Activated CD8-positive, alpha-beta memory T cell treated with anti-CD3 and anti-CD28 coated beads, Interleukin-2, amount 10 ng/mL, durations not matched to agents 7 days and 5 days (primary cell): Measurements from ENCODE around the gene ZNRF2. TPM values are rescaled to one million over a fixed set of nuclear protein-coding genes. Genes with fewer than 3 reads are reported as not detected.

ENCODE experiments used
- ATAC-seq: fragments of 150-1000 bp; cut with Tn5 transposase; one replicate; pipeline ENCODE4 v1.10.0; 2021; ENCODE audit warnings: moderate library complexity
- CTCF ChIA-PET: fragments of 350-600 bp; sonication (Branson Sonifier 250); formaldehyde crosslinking; loops from one replicate; lab custom pipeline; 2021; ENCODE audit warnings: antibody characterized with exemption; lab: Charles Lee
- DNase-seq: peaks from one replicate; pipeline ENCODE4 v3.0.0-alpha.2; 2020
- H3K27ac Mint-ChIP-seq: one replicate; pipeline ENCODE4 v1.8.0; 2021; ENCODE audit warnings: mild to moderate bottlenecking, mixed read lengths
- H3K27me3 Mint-ChIP-seq: one replicate; pipeline ENCODE4 v1.8.0; 2021; ENCODE audit warnings: mixed read lengths
- H3K36me3 Mint-ChIP-seq: one replicate; pipeline ENCODE4 v1.8.0; 2021; ENCODE audit warnings: mild to moderate bottlenecking, mixed read lengths
- H3K4me1 Mint-ChIP-seq: one replicate; pipeline ENCODE4 v1.8.0; 2021; ENCODE audit warnings: mixed read lengths
- H3K4me3 Mint-ChIP-seq: one replicate; pipeline ENCODE4 v1.8.0; 2021; ENCODE audit warnings: mild to moderate bottlenecking, moderate library complexity, mixed read lengths
- H3K9me3 Mint-ChIP-seq: one replicate; pipeline ENCODE4 v1.8.0; 2022; ENCODE audit warnings: low read depth, mixed read lengths
- total RNA-seq, 2 experiments: library from RNA; stranded (reverse); gene quantifications; one replicate each; pipeline ENCODE4 v1.2.3, GENCODE V29; 2021

The ZNRF2 gene
- total RNA-seq, 2 experiments from 2014 or later, result 14.0 to 21.3 TPM

- peak; percentile 20 for ATAC-seq
- Mint-ChIP-seq H3K36me3 (peaks cover 9% of the 10 kb centered on the region), H3K27ac (peak overlapping the region; percentile 92), H3K27me3 (no peaks in the 10 kb centered on the region), H3K9me3 (no peaks in the 10 kb centered on the region), H3K4me3 (peak overlapping the region; percentile 66), H3K4me1 (peaks cover 60% of the 10 kb centered on the region)
- DNase-seq, result no peak
- CTCF ChIA-PET, result interaction anchor here (1.1 to 7.6 kb wide), 7 partner anchors 17 to 71 kb away, joined by 3 to 53 read pairs (median 9); partner anchors contain the start of gene ZNRF2
Measured at GRCh38 chr7:30347226-30348082, 63.1 kb downstream of the ZNRF2 start.

DNA sequence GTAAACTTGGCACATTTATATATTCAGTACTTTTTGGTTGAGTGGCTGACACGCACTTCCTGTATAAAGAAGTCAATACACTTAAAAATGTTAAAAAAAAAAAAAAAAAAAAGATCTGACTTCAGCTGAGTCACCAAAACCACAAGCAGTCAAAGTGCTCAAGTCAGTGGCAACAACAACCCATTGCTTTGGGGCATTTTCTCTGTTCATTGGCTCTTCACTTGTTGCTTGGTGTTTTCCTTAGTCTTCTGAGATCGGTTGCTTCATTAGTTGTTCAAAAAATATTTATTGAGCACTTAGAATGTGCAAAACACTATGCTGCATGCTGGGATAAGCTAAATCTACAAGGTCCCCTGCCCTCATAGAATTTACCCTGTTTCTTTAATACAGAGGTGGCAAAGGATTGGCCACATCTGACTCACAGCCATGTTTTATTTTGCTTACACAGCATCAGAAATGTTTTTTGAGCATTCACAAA lies 63.7 kb downstream of the ZNRF2 start:
- no peaks in the 10 kb centered on the region for H3K9me3 Mint-ChIP-seq

DNA sequence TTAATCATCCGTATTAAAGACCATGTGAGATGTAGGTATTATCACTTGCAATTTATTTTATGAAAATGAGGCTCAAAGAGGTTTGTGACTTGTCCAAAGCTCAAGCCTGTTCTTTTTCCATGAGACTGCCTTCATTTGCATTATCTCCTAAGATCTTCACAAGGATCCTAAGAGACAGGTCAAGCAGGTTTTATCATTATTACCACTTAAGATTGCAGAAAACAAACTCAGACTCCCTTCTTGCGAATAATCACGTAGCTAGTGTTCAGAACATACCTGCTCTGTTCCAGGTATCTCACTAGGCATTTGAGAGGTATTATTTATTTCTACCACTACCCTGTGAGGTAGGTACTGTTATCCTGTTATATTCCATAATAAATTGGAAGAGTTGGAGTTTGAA lies 64.8 kb downstream of the ZNRF2 start:
- Mint-ChIP-seq H3K9me3 (no peaks in the 10 kb centered on the region), H3K27me3 (no peaks in the 10 kb centered on the region), H3K36me3 (peaks cover 7% of the 10 kb centered on the region), H3K27ac (peak overlapping the region; percentile 24), H3K4me1 (peaks cover 60% of the 10 kb centered on the region), H3K4me3 (no peak overlapping the region)
- CTCF ChIA-PET, result interaction anchor here (0.8 to 7.6 kb wide), 8 partner anchors 21 to 189 kb away, joined by 3 to 53 read pairs (median 7); partner anchors contain the start of gene ZNRF2
- ATAC-seq, result no peak
- DNase-seq, result no peak

More for the DNA sequence above, 63.7 kb downstream of the ZNRF2 start:
- H3K36me3 Mint-ChIP-seq, result peaks cover 7% of the 10 kb centered on the region
- H3K4me1 Mint-ChIP-seq, result peaks cover 63% of the 10 kb centered on the region
- CTCF ChIA-PET, result interaction anchor here (1.1 to 7.6 kb wide), 7 partner anchors 17 to 71 kb away, joined by 3 to 53 read pairs (median 9); partner anchors contain the start of gene ZNRF2
- peak; percentile 76 for DNase-seq
- peak overlapping the region; percentile 92 for H3K27ac Mint-ChIP-seq
- no peaks in the 10 kb centered on the region for H3K27me3 Mint-ChIP-seq
- ATAC-seq, result peak; percentile 89
- peak overlapping the region; percentile 66 for H3K4me3 Mint-ChIP-seq

DNA sequence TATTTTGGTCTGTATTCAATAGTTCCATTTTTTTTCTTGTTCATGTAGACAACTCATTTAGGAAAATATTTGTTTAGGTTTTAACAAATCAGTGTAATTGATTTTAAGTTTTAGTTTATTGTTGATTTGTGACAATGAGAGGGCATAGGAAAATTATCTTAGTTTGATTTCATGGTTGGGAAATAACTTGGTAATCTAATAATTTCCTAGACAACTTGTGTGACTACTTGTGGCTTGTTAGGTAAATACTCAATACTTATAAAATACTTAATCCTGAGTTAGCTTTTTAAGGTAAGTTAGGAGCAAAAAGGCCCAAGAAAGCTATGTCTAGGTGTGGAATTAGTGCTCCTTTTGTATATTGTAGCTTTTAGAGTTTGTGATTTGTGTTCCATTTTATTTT lies 65.4 kb downstream of the ZNRF2 start:
- H3K9me3 Mint-ChIP-seq, result no peaks in the 10 kb centered on the region
- peaks cover 54% of the 10 kb centered on the region for H3K4me1 Mint-ChIP-seq
- ATAC-seq (no peak), DNase-seq (no peak)
- H3K27me3 Mint-ChIP-seq, result no peaks in the 10 kb centered on the region
- CTCF ChIA-PET, result interaction anchor here (0.8 to 7.6 kb wide), 9 partner anchors 22 to 189 kb away, joined by 3 to 53 read pairs (median 3); partner anchors contain the start of genes NOD1 and ZNRF2
- no peak overlapping the region for H3K27ac Mint-ChIP-seq
- H3K4me3 Mint-ChIP-seq, result no peak overlapping the region
- peaks cover 4% of the 10 kb centered on the region for H3K36me3 Mint-ChIP-seq

- CTCF ChIA-PET, result interaction anchor here (1.2 to 7.6 kb wide), 4 partner anchors 38 to 187 kb away, joined by 4 to 53 read pairs (median 6); no protein-coding TSS in a partner anchor
- Mint-ChIP-seq H3K4me1 (peaks cover 43% of the 10 kb centered on the region), H3K4me3 (no peak overlapping the region), H3K36me3 (peaks cover 4% of the 10 kb centered on the region), H3K9me3 (no peaks in the 10 kb centered on the region), H3K27ac (no peak overlapping the region), H3K27me3 (no peaks in the 10 kb centered on the region)
- DNase-seq (no peak), ATAC-seq (no peak)
Measured at GRCh38 chr7:30351286-30351685, 66.9 kb downstream of the ZNRF2 start.

- no peak overlapping the region for H3K27ac Mint-ChIP-seq
Measured at GRCh38 chr7:30351724-30352123, 67.3 kb downstream of the ZNRF2 start.

GRCh38 chr7:30352169-30352568 lies 67.8 kb downstream of the ZNRF2 start:
- H3K27me3 Mint-ChIP-seq, result no peaks in the 10 kb centered on the region
- ATAC-seq, result no peak
- CTCF ChIA-PET, result interaction anchor here (1.0 to 7.6 kb wide), 11 partner anchors 10 to 212 kb away, joined by 3 to 53 read pairs (median 3); no protein-coding TSS in a partner anchor
- H3K27ac Mint-ChIP-seq, result no peak overlapping the region
- H3K4me1 Mint-ChIP-seq, result peaks cover 35% of the 10 kb centered on the region
- H3K36me3 Mint-ChIP-seq, result peaks cover 5% of the 10 kb centered on the region
- no peaks in the 10 kb centered on the region for H3K9me3 Mint-ChIP-seq
- DNase-seq, result no peak
- no peak overlapping the region for H3K4me3 Mint-ChIP-seq

More at GRCh38 chr7:30351724-30352123, 67.3 kb downstream of the ZNRF2 start:
- H3K9me3 Mint-ChIP-seq, result no peaks in the 10 kb centered on the region
- DNase-seq, result no peak
- peaks cover 40% of the 10 kb centered on the region for H3K4me1 Mint-ChIP-seq
- ATAC-seq, result no peak
- CTCF ChIA-PET, result interaction anchor here (1.2 to 7.6 kb wide), 6 partner anchors 10 to 187 kb away, joined by 3 to 53 read pairs (median 6); no protein-coding TSS in a partner anchor
- H3K27me3 Mint-ChIP-seq, result no peaks in the 10 kb centered on the region
- no peak overlapping the region for H3K4me3 Mint-ChIP-seq
- peaks cover 2% of the 10 kb centered on the region for H3K36me3 Mint-ChIP-seq

GRCh38 chr7:30353532-30353931 lies 69.1 kb downstream of the ZNRF2 start:
- Mint-ChIP-seq H3K4me3 (no peak overlapping the region), H3K27me3 (no peaks in the 10 kb centered on the region), H3K9me3 (no peaks in the 10 kb centered on the region), H3K36me3 (peaks cover 12% of the 10 kb centered on the region), H3K4me1 (peaks cover 22% of the 10 kb centered on the region), H3K27ac (no peak overlapping the region)
- ATAC-seq, result no peak
- CTCF ChIA-PET, result interaction anchor here (0.9 to 7.6 kb wide), 11 partner anchors 8 to 190 kb away, joined by 3 to 53 read pairs (median 3); no protein-coding TSS in a partner anchor
- no peak for DNase-seq

DNA sequence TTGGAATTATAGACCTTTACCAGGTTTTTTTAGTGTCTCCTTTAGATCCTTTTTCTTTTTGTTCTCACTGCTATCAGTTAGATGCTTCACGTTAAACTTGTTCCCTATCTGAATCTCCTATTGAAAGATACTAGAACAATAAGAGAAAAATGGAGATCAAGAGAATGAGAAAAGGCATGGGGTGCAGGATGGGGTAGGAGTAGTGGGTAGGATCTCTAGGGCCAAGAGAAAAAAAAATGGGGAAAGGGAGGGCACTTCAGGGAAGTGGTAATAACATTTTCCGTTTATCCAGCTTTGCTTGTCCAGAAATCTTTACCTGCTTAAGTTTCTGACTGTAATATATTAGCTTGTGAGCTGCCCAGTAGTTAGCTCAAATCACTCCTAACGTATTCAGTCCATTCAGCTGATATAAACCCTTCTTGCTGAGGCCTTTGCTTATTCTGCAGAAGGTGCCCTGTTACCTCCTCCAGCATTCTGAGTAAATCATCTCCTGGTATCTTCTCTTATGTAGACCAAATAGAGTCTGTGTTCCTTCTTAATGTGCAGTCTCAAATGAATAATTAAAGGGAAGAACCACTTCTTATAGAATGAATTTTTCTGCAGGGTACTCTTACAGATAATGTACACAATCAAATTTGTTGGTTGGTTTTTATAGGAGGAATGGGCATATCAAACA lies 69.7 kb downstream of the ZNRF2 start:
- no peaks in the 10 kb centered on the region for H3K27me3 Mint-ChIP-seq
- ATAC-seq (no peak), DNase-seq (no peak)
- peaks cover 17% of the 10 kb centered on the region for H3K4me1 Mint-ChIP-seq
- CTCF ChIA-PET, result interaction anchor here (0.9 to 7.6 kb wide), 10 partner anchors 8 to 190 kb away, joined by 3 to 53 read pairs (median 3); no protein-coding TSS in a partner anchor
- no peak overlapping the region for H3K4me3 Mint-ChIP-seq
- no peak overlapping the region for H3K27ac Mint-ChIP-seq
- peaks cover 12% of the 10 kb centered on the region for H3K36me3 Mint-ChIP-seq
- no peaks in the 10 kb centered on the region for H3K9me3 Mint-ChIP-seq

DNA sequence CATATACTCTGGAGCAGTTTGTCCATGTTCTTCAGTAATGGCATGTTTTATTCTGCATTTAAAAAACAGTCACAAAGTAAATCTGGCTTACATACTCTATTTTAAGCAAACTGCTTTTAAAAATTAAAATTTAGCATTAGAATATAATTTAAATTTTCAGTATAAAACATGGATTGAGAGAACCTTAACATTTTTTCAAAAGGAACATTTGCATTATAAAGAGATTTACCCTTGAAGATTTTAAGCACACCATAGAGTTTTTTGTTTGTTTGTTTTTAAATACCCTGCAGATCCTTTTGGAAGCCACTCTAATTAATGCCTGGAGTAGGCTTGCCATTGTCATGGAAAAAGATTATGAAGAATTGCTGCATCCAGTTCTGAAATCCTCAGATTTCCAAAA lies 70.4 kb downstream of the ZNRF2 start:
- Mint-ChIP-seq H3K4me3 (no peak overlapping the region), H3K27me3 (no peaks in the 10 kb centered on the region), H3K4me1 (peaks cover 13% of the 10 kb centered on the region), H3K9me3 (no peaks in the 10 kb centered on the region), H3K27ac (no peak overlapping the region), H3K36me3 (peaks cover 12% of the 10 kb centered on the region)
- DNase-seq, result no peak
- CTCF ChIA-PET, result interaction anchor here (7.6 kb wide), 1 partner anchor 78 kb away, joined by 53 read pairs; no protein-coding TSS in a partner anchor
- no peak for ATAC-seq

- no peak for ATAC-seq
- CTCF ChIA-PET, result no interaction called here
- no peaks in the 10 kb centered on the region for H3K9me3 Mint-ChIP-seq
- H3K27ac Mint-ChIP-seq, result no peak overlapping the region
- no peaks in the 10 kb centered on the region for H3K27me3 Mint-ChIP-seq
- no peak for DNase-seq
- peaks cover 6% of the 10 kb centered on the region for H3K4me1 Mint-ChIP-seq
- peaks cover 14% of the 10 kb centered on the region for H3K36me3 Mint-ChIP-seq
- H3K4me3 Mint-ChIP-seq, result no peak overlapping the region
Measured at GRCh38 chr7:30359957-30360356, 75.6 kb downstream of the ZNRF2 start.

GRCh38 chr7:30363778-30364563 lies 79.6 kb downstream of the ZNRF2 start:
- Mint-ChIP-seq H3K36me3 (peaks cover 1% of the 10 kb centered on the region), H3K4me3 (no peak overlapping the region), H3K27ac (no peak overlapping the region), H3K27me3 (no peaks in the 10 kb centered on the region), H3K9me3 (no peaks in the 10 kb centered on the region), H3K4me1 (peaks cover 6% of the 10 kb centered on the region)
- ATAC-seq, result no peak
- CTCF ChIA-PET, result interaction anchor here (1.9 to 3.2 kb wide), 2 partner anchors 11 to 89 kb away, joined by 4 to 14 read pairs; no protein-coding TSS in a partner anchor
- DNase-seq, result no peak
